ENCODE results near the gene MUCL3. TPM values are rescaled to one million over a fixed set of nuclear protein-coding genes. Genes with fewer than 3 reads are reported as not detected.
A peak's percentile ranks its signal among the peaks of the same experiment; 100 is the strongest.

MUCL3 gene
- total and polyA plus RNA-seq, 10 of the 15 experiments (the other 5 are each of a cell fraction or from before 2014, with no cell fraction given), result 0.03 to 1.4 (median 0.61) TPM

GRCh38 chr6:30955367-30956042 is 14.7 kb downstream of the MUCL3 start (continued):
- TF ChIP-seq ZNF687 (IDR thresholded peaks at IDR 0.05) (0 out of 2 replicates have a peak, but pooled peaks have one; percentile 34), REST (IDR thresholded peaks at IDR 0.05; ENCODE audit: low read depth, low read length) (0 out of 2 replicates have a peak, but pooled peaks have one; percentile 31), BCLAF1 (IDR thresholded peaks at IDR 0.05) (no peak), CUX1 (IDR thresholded peaks at IDR 0.05; ENCODE audit: insufficient replicate concordance, low read depth, low read length) (no peak), IRF5 (IDR thresholded peaks at IDR 0.05; ENCODE audit: borderline replicate concordance) (no peak), MAX (IDR thresholded peaks at IDR 0.05; ENCODE audit: low read depth, low read length) (no peak)
